ENCODE data around the gene DRGX.

The DRGX gene

DNA sequence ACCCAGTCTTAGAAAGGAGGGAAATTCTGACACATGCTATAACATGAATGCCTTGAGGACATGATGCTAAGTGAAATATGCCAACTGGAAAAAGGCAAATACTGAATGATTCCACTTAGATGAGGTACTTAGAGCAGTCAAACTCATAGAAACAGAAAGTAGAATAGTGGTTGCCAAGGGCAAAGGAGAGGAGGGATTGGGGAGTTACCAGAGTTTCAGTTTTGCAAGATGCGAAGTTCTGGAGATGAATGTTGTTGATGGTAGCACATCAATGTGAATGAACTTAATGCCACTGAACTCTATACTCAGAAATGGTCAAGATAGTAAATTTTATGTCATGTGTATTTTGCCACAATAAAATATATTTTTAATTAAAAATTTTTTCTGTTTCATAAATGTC is 38.9 kb downstream of the DRGX start:
- no peak overlapping the region for H3K4me3 ChIP-seq (ENCODE audit: low read depth, low read length)

DNA sequence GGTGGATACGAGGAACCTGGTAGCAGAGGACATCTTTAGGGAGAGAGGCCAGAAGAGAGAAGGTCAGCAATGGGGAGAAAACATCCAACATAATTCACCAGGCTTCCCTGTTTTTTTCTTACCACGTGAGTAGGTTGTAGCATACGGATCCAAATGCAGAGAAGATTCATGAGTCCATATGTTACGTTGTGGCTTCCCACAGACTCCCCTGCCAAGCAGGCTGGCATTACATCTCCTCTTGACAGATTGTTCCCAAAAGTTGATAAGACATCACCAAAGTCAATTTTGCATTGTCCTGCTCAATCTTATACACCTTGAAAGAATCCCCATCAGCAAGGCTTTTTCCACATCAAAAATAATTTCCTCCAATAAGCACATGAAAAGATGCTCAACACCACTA is 39.7 kb downstream of the DRGX start:
- Histone ChIP-seq H3K36me3 (ENCODE audit: control insufficient read depth in 2 of 2, insufficient read depth in 1 of 2, low read length in 2 of 2) (no peaks in the 10 kb centered on the region), H3K4me3 (ENCODE audit: low read depth, low read length) (no peak overlapping the region), H3K9me3 (ENCODE audit: control insufficient read depth, insufficient read depth, low read depth, low read length) (no peaks in the 10 kb centered on the region), H3K27ac (ENCODE audit: extremely low read depth, low read depth, low read length) (no peak overlapping the region), H3K4me1 (ENCODE audit: control insufficient read depth, insufficient read depth, low read length) (no peaks in the 10 kb centered on the region)
- no peak for TF ChIP-seq ZBTB20 (tag by site-specific recombination; IDR thresholded peaks at IDR 0.05)
- TF ChIP-seq ZNF350 (tag by site-specific recombination; IDR thresholded peaks at IDR 0.05) = no peak
- POLR2A ChIA-PET = no interaction called here
- CTCF ChIA-PET = no interaction called here

More for the DNA sequence above, 38.9 kb downstream of the DRGX start:
- no peak for TF ChIP-seq ZBTB8A (tag by site-specific recombination; IDR thresholded peaks at IDR 0.05)
- no peak for TF ChIP-seq ZNF223 (tag by site-specific recombination; IDR thresholded peaks at IDR 0.05)
- TF ChIP-seq, protein P1, sequence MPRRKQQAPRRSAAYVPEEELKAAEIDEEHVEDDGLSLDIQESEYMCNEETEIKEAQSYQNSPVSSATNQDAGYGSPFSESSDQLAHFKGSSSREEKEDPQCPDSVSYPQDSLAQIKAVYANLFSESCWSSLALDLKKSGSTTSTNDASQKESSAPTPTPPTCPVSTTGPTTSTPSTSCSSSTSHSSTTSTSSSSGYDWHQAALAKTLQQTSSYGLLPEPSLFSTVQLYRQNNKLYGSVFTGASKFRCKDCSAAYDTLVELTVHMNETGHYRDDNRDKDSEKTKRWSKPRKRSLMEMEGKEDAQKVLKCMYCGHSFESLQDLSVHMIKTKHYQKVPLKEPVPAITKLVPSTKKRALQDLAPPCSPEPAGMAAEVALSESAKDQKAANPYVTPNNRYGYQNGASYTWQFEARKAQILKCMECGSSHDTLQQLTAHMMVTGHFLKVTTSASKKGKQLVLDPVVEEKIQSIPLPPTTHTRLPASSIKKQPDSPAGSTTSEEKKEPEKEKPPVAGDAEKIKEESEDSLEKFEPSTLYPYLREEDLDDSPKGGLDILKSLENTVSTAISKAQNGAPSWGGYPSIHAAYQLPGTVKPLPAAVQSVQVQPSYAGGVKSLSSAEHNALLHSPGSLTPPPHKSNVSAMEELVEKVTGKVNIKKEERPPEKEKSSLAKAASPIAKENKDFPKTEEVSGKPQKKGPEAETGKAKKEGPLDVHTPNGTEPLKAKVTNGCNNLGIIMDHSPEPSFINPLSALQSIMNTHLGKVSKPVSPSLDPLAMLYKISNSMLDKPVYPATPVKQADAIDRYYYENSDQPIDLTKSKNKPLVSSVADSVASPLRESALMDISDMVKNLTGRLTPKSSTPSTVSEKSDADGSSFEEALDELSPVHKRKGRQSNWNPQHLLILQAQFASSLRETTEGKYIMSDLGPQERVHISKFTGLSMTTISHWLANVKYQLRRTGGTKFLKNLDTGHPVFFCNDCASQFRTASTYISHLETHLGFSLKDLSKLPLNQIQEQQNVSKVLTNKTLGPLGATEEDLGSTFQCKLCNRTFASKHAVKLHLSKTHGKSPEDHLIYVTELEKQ (tag by site-specific recombination; IDR thresholded peaks at IDR 0.05; ENCODE audit: borderline replicate concordance) = no peak
- no peak for TF ChIP-seq ZIC2 (tag by site-specific recombination; IDR thresholded peaks at IDR 0.05)
- no peak for TF ChIP-seq ZNF510 (tag by site-specific recombination; IDR thresholded peaks at IDR 0.05; ENCODE audit: insufficient replicate concordance)
- no peak for TF ChIP-seq ZNF426 (tag by site-specific recombination; IDR thresholded peaks at IDR 0.05)
- no peak for TF ChIP-seq SCRT2 (tag by site-specific recombination; IDR thresholded peaks at IDR 0.05)
- TF ChIP-seq ZNF341 (tag by site-specific recombination; IDR thresholded peaks at IDR 0.05; ENCODE audit: low read depth) = no peak
- no peak for TF ChIP-seq ZNF19 (tag by site-specific recombination; IDR thresholded peaks at IDR 0.05; ENCODE audit: low read depth)
- no peak for TF ChIP-seq EGR2 (tag by site-specific recombination; IDR thresholded peaks at IDR 0.05; ENCODE audit: low read depth)
- TF ChIP-seq, protein P2, sequence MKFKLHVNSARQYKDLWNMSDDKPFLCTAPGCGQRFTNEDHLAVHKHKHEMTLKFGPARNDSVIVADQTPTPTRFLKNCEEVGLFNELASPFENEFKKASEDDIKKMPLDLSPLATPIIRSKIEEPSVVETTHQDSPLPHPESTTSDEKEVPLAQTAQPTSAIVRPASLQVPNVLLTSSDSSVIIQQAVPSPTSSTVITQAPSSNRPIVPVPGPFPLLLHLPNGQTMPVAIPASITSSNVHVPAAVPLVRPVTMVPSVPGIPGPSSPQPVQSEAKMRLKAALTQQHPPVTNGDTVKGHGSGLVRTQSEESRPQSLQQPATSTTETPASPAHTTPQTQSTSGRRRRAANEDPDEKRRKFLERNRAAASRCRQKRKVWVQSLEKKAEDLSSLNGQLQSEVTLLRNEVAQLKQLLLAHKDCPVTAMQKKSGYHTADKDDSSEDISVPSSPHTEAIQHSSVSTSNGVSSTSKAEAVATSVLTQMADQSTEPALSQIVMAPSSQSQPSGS (tag by site-specific recombination; IDR thresholded peaks at IDR 0.05; ENCODE audit: low read depth) = no peak
- no peak for TF ChIP-seq ZNF274 (IDR thresholded peaks at IDR 0.05; ENCODE audit: low read length)
- TF ChIP-seq ZNF274 (tag by site-specific recombination; IDR thresholded peaks at IDR 0.05; ENCODE audit: borderline replicate concordance) = no peak
- TF ChIP-seq ZSCAN23 (tag by site-specific recombination; IDR thresholded peaks at IDR 0.05) = no peak
- no peak for TF ChIP-seq ZBTB20 (tag by site-specific recombination; IDR thresholded peaks at IDR 0.05)
- no peak for TF ChIP-seq MEIS1 (CRISPR knock-in tag; IDR thresholded peaks at IDR 0.05; ENCODE audit: borderline replicate concordance)
- no peak for TF ChIP-seq ZNF140 (tag by site-specific recombination; IDR thresholded peaks at IDR 0.05)
- Histone ChIP-seq H3K27ac (ENCODE audit: extremely low read depth, low read depth, low read length) (no peak overlapping the region), H3K4me1 (ENCODE audit: control insufficient read depth, insufficient read depth, low read length) (no peaks in the 10 kb centered on the region), H3K9me3 (ENCODE audit: control insufficient read depth, insufficient read depth, low read depth, low read length) (no peaks in the 10 kb centered on the region), H3K36me3 (ENCODE audit: control insufficient read depth in 2 of 2, insufficient read depth in 1 of 2, low read length in 2 of 2) (no peaks in the 10 kb centered on the region)
- ChIA-PET CTCF (no interaction called here), POLR2A (no interaction called here)

DNA sequence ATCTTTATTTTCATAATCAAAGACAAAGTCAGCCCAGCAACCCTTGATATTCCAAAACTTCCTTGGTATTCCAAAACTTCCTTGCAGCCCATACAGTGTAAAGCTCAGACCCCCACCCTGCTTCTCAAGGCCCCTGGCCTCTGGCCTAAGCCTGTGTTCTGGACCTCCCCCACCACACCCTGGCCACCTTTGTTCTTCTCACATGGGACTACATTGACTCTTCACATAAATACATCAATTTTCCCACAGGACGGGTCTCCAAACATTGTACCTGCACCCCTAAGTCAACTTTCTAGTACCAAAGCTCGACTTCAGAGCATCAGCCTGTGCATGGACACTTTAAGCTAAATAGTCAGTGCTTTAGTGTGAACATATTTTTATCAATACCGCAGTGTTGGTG is 40.7 kb downstream of the DRGX start:
- ChIA-PET CTCF (no interaction called here), POLR2A (no interaction called here)
- no peaks in the 10 kb centered on the region; the same call in 1 of the 2 replicates for H3K9me3 ChIP-seq (ENCODE audit: control insufficient read depth, insufficient read depth, low read depth, low read length)
- H3K36me3 ChIP-seq (ENCODE audit: control insufficient read depth in 2 of 2, insufficient read depth in 1 of 2, low read length in 2 of 2) = no peaks in the 10 kb centered on the region
- no peaks in the 10 kb centered on the region for H3K4me1 ChIP-seq (ENCODE audit: control insufficient read depth, insufficient read depth, low read length)
- H3K4me3 ChIP-seq (ENCODE audit: low read depth, low read length) = no peak overlapping the region
- H3K27ac ChIP-seq (ENCODE audit: extremely low read depth, low read depth, low read length) = no peak overlapping the region
- TF ChIP-seq ZSCAN16 (tag by site-specific recombination; IDR thresholded peaks at IDR 0.05) (no peak), ZNF654 (tag by site-specific recombination; IDR thresholded peaks at IDR 0.05; ENCODE audit: low read depth) (no peak), SCRT2 (tag by site-specific recombination; IDR thresholded peaks at IDR 0.05) (no peak), WT1 (tag by site-specific recombination; IDR thresholded peaks at IDR 0.05) (no peak), FEZF1 (tag by site-specific recombination; IDR thresholded peaks at IDR 0.05) (no peak), ZNF423 (tag by site-specific recombination; IDR thresholded peaks at IDR 0.05) (no peak), ZNF221 (tag by site-specific recombination; IDR thresholded peaks at IDR 0.05; ENCODE audit: borderline replicate concordance) (no peak), ZNF146 (tag by site-specific recombination; IDR thresholded peaks at IDR 0.05) (no peak)
- TF ChIP-seq, protein P3, sequence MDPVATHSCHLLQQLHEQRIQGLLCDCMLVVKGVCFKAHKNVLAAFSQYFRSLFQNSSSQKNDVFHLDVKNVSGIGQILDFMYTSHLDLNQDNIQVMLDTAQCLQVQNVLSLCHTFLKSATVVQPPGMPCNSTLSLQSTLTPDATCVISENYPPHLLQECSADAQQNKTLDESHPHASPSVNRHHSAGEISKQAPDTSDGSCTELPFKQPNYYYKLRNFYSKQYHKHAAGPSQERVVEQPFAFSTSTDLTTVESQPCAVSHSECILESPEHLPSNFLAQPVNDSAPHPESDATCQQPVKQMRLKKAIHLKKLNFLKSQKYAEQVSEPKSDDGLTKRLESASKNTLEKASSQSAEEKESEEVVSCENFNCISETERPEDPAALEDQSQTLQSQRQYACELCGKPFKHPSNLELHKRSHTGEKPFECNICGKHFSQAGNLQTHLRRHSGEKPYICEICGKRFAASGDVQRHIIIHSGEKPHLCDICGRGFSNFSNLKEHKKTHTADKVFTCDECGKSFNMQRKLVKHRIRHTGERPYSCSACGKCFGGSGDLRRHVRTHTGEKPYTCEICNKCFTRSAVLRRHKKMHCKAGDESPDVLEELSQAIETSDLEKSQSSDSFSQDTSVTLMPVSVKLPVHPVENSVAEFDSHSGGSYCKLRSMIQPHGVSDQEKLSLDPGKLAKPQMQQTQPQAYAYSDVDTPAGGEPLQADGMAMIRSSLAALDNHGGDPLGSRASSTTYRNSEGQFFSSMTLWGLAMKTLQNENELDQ (tag by site-specific recombination; IDR thresholded peaks at IDR 0.05; ENCODE audit: low read depth) = no peak

Measured in HEK293 (cell line).